Measurements from ENCODE around the gene MANSC1. TPM values are rescaled to one million over a fixed set of nuclear protein-coding genes. Genes with fewer than 3 reads are reported as not detected.
A peak's percentile ranks its signal among the peaks of the same experiment; 100 is the strongest.

The MANSC1 gene
- total RNA-seq, 1 experiment from 2014 or later = 74.5 TPM

GRCh38 chr12:12379831-12380730, 30.0 kb upstream of the MANSC1 start:
- TF ChIP-seq CTCF (IDR thresholded peaks at IDR 0.05; ENCODE audit: unreplicated experiment) = no peak
- H3K9me3 Mint-ChIP-seq (ENCODE audit: low read depth, unreplicated experiment) = no peaks in the 10 kb centered on the region
- DNase-seq = no peak
- H3K4me3 Mint-ChIP-seq (ENCODE audit: low read depth, unreplicated experiment) = no peak overlapping the region
- BruUV-seq (replicated peaks) = no TSS peak
- no peaks in the 10 kb centered on the region for H3K36me3 Mint-ChIP-seq (ENCODE audit: insufficient read depth, unreplicated experiment)
- no peaks in the 10 kb centered on the region for H3K27me3 Mint-ChIP-seq (ENCODE audit: unreplicated experiment)
- H3K27ac Mint-ChIP-seq (ENCODE audit: unreplicated experiment) = no peak overlapping the region
- peaks cover 16% of the 10 kb centered on the region for H3K4me1 Mint-ChIP-seq (ENCODE audit: low read depth, unreplicated experiment)
- intact Hi-C loops (cut with micrococcal nuclease; ENCODE audit: unreplicated experiment) = no loop called here
- CTCF ChIA-PET = interaction anchor here (0.9 kb wide), 1 partner anchor 329 kb away, joined by 3 read pairs; no protein-coding TSS in a partner anchor

GRCh38 chr12:12378616-12379015, 28.6 kb upstream of the MANSC1 start:
- H3K4me3 Mint-ChIP-seq (ENCODE audit: low read depth, unreplicated experiment) = no peak overlapping the region
- H3K36me3 Mint-ChIP-seq (ENCODE audit: insufficient read depth, unreplicated experiment) = no peaks in the 10 kb centered on the region
- intact Hi-C loops (cut with micrococcal nuclease; ENCODE audit: unreplicated experiment) = no loop called here
- H3K27ac Mint-ChIP-seq (ENCODE audit: unreplicated experiment) = peak overlapping the region; percentile 43
- H3K4me1 Mint-ChIP-seq (ENCODE audit: low read depth, unreplicated experiment) = peaks cover 13% of the 10 kb centered on the region
- CTCF ChIA-PET = interaction anchor here (1.1 kb wide), 1 partner anchor 20 kb away, joined by 3 read pairs; no protein-coding TSS in a partner anchor
- H3K27me3 Mint-ChIP-seq (ENCODE audit: unreplicated experiment) = no peaks in the 10 kb centered on the region
- no peaks in the 10 kb centered on the region for H3K9me3 Mint-ChIP-seq (ENCODE audit: low read depth, unreplicated experiment)
- no peak for DNase-seq
- no TSS peak for BruUV-seq (replicated peaks)
- TF ChIP-seq CTCF (IDR thresholded peaks at IDR 0.05; ENCODE audit: unreplicated experiment) = no peak

GRCh38 chr12:12376646-12377448, 26.8 kb upstream of the MANSC1 start:
- no peak for DNase-seq
- Mint-ChIP-seq H3K4me3 (ENCODE audit: low read depth, unreplicated experiment) (no peak overlapping the region), H3K4me1 (ENCODE audit: low read depth, unreplicated experiment) (peaks cover 25% of the 10 kb centered on the region), H3K9me3 (ENCODE audit: low read depth, unreplicated experiment) (no peaks in the 10 kb centered on the region), H3K27ac (ENCODE audit: unreplicated experiment) (no peak overlapping the region), H3K36me3 (ENCODE audit: insufficient read depth, unreplicated experiment) (peaks cover 4% of the 10 kb centered on the region), H3K27me3 (ENCODE audit: unreplicated experiment) (no peaks in the 10 kb centered on the region)
- CTCF ChIA-PET = interaction anchor here (0.7 to 1.0 kb wide), 6 partner anchors 9 to 284 kb away, joined by 3 to 4 read pairs (median 3); partner anchors contain the start of gene DUSP16
- peak; percentile 23 for TF ChIP-seq CTCF (IDR thresholded peaks at IDR 0.05; ENCODE audit: unreplicated experiment)
- intact Hi-C loops (cut with micrococcal nuclease; ENCODE audit: unreplicated experiment) = loop anchor here (1.0 kb wide), 4 partner anchors 187 to 327 kb away; partner anchors contain the start of gene CREBL2
- no TSS peak for BruUV-seq (replicated peaks)

GRCh38 chr12:12372946-12373722, 23.1 kb upstream of the MANSC1 start:
- no peak overlapping the region for H3K27ac Mint-ChIP-seq (ENCODE audit: unreplicated experiment)
- intact Hi-C loops (cut with micrococcal nuclease; ENCODE audit: unreplicated experiment) = no loop called here

More at GRCh38 chr12:12372946-12373722, 23.1 kb upstream of the MANSC1 start:
- Mint-ChIP-seq H3K4me1 (ENCODE audit: low read depth, unreplicated experiment) (peaks cover 17% of the 10 kb centered on the region), H3K4me3 (ENCODE audit: low read depth, unreplicated experiment) (no peak overlapping the region), H3K27me3 (ENCODE audit: unreplicated experiment) (no peaks in the 10 kb centered on the region), H3K9me3 (ENCODE audit: low read depth, unreplicated experiment) (no peaks in the 10 kb centered on the region), H3K36me3 (ENCODE audit: insufficient read depth, unreplicated experiment) (peaks cover 4% of the 10 kb centered on the region)
- CTCF ChIA-PET = interaction anchor here (0.7 to 0.8 kb wide), 2 partner anchors 337 to 364 kb away, joined by 3 read pairs; no protein-coding TSS in a partner anchor
- TF ChIP-seq CTCF (IDR thresholded peaks at IDR 0.05; ENCODE audit: unreplicated experiment) = no peak
- no TSS peak for BruUV-seq (replicated peaks)
- no peak for DNase-seq
